Activated CD8-positive, alpha-beta memory T cell treated with anti-CD3 and anti-CD28 coated beads, Interleukin-2, amount 50 U/mL, for 24 hours (primary cell): ENCODE results near the gene ZCWPW2.

Source experiments
- DNase-seq: peaks from one replicate; pipeline ENCODE4 v3.0.0-alpha.2; 2020; ENCODE audit errors: extremely low read depth

ZCWPW2 gene

GRCh38 chr3:28376424-28376823 lies 27.9 kb downstream of the ZCWPW2 start:
- no peak for DNase-seq

- no peak for DNase-seq
Measured at GRCh38 chr3:28386049-28386448, 37.5 kb downstream of the ZCWPW2 start.

- DNase-seq, result no peak
Measured at GRCh38 chr3:28388978-28389377, 40.5 kb downstream of the ZCWPW2 start.

- DNase-seq, result no peak
Measured at GRCh38 chr3:28399206-28399605, 50.7 kb downstream of the ZCWPW2 start.

DNA sequence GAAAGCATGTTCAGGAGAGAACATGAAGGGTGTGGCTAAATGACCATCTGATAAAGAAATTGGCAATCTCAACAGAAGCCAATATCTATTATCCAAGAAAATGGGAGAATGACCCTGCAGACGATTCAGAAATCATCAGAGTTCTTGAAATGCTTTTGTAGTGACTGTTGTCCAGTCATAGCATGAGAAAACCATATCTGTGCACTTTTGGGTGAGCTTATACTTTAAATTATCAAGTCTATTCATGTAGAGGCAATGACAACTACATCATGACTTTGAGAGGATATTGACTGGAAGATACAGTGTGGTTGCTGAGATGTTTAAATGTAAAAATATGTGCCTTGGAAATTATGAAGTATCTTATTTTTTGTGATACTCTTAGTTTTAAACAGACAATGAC lies 57.7 kb downstream of the ZCWPW2 start:
- DNase-seq, result no peak

- DNase-seq, result no peak
Measured at GRCh38 chr3:28449398-28449797, 100.9 kb downstream of the ZCWPW2 start.

DNA sequence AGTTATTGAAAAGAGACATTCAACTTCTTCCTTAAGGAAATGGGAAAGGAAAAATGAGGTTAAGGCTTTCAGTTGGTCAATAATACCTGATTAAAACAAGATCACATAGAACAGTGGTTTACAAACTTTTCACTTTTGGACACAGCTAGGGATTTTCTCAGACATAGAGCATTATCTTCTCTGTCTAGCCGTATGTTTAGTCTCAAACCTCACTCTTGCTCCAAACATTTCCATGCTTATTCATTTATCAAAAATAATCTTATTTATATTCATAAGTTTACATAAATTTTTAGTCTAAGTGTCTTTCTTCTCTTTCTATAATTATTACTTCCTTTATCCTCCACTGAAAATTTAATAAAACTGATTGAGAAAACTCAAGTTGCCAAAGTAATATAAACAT lies 114.3 kb downstream of the ZCWPW2 start:
- DNase-seq, result no peak

GRCh38 chr3:28467414-28467813 lies 118.9 kb downstream of the ZCWPW2 start:
- no peak for DNase-seq

- DNase-seq, result no peak
Measured at GRCh38 chr3:28476194-28476593, 127.7 kb downstream of the ZCWPW2 start.

DNA sequence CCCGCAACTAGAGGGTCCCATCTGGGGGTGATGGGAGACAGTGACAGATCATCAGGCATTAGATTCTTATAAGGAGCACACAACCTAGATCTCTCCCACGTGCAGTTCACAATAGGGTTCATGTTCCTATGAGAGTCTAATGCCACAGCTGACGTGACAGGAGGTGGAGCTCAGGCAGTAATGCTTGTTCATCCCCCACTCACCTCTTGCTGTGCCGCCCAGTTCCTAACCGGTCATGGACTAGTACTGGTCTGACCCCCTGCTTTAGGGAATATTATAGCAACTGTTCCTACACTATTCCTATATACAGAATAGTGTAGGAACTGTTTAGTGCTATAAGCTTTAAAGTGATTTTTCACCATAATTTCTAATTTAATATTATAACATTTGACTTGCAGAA lies 128.2 kb downstream of the ZCWPW2 start:
- DNase-seq, result no peak

GRCh38 chr3:28485164-28485563 lies 136.6 kb downstream of the ZCWPW2 start:
- DNase-seq, result no peak

- DNase-seq, result no peak
Measured at GRCh38 chr3:28495301-28495700, 146.8 kb downstream of the ZCWPW2 start.

DNA sequence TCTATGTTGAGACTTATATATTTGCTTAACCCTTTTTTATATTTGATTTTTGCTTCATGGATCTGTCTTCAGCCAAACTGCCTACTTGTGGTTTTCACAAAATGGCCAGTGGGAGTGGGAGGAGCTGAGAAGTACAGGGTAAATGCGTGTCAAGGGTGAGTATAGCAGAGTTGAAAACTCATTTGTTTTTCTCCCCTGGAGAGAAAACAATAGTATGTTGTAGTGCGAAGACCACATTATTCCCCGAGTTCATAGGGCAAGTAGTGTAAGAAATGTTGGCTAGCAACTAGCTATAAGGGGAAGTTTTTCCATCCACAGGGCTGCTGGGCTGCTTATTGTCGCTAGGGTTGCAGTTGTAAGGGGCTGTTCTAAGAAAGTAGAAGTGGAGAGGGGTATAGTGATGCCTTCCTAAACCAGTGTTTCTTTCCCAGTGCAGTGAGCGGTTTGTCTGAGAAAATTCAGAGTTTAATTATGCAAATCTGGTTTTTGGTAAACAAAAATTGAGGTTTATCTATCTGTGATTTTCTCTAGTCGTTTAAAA lies 153.9 kb downstream of the ZCWPW2 start:
- DNase-seq, result no peak

DNA sequence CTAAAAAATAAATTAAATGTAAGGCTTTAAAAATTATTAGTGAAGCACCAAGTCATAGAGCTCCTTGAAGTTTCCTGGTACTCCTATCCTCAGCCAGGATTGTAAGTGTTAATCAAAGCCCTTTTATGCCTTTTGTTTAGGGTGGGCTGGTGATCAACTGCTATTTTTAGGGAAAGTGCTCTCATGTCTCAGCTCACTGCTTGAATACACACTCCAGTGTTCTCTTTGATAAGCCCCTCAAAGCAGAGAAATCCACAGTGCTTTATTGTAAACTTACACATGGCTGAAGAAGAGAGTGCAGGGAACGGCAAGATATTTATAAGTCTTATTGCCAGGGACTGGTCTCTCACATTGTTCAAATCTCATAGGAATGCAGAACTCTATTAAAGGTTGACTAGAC lies 156.5 kb downstream of the ZCWPW2 start:
- no peak for DNase-seq

DNA sequence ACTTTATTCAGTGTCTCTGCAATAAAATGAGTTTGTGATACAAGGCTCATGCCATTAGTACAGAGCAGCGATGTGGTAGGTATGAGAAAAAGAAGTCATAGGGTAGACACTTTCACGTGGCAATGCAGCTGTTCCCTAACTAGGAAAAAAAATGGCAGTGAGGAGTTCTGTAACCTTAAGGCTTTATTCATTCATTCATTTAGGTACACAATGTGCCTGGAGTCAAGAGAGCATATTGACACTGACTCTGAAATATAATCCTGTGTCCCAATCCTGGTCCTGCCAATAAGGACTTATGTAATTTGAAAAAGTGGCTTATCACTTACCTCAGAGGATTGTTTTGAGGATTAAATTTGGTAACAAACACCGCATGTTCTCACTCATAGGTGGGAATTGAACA lies 173.1 kb downstream of the ZCWPW2 start:
- no peak for DNase-seq

- DNase-seq, result no peak
Measured at GRCh38 chr3:28542351-28542750, 193.8 kb downstream of the ZCWPW2 start.

DNA sequence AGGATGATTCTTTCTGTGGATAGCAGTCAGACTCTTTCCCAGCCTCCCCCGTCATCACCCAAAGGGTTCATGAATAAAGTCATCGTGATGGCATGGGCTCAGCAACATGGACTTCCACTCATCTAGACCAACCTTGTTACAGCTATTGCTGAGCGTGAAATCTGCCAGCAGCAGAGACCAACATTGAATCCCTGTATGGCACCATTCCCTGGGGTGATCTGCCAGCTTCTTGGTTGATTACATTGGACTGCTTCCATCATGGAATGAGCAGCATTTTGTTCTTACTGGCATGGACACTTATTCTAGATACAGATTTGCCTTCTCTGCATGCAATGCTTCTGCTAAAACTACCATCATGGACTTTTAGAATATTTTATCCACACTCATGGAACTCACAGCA lies 195.7 kb downstream of the ZCWPW2 start:
- DNase-seq, result no peak

GRCh38 chr3:28544831-28545230 lies 196.3 kb downstream of the ZCWPW2 start:
- no peak for DNase-seq

GRCh38 chr3:28547677-28548076 lies 199.2 kb downstream of the ZCWPW2 start:
- DNase-seq, result no peak

GRCh38 chr3:28553175-28553574 lies 204.7 kb downstream of the ZCWPW2 start:
- no peak for DNase-seq

DNA sequence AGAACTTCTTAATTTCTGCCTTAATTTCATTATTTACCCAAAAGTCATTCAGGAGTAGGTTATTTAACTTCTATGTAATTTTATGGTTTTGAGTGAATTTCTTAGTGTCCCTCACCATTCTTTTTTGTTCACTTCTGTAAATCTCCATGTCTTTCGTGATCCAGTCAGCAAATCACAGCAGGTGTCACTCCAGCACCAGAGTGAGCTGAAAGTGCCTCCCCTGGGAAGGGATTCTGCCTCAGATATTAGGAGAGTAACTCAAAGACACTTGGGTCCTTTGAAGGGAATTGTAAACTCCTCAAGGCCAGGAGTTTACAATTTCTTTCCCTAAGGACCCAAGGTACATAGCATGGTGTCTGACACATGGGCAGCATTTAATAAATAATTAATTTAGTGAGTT lies 207.7 kb downstream of the ZCWPW2 start:
- DNase-seq, result no peak

DNA sequence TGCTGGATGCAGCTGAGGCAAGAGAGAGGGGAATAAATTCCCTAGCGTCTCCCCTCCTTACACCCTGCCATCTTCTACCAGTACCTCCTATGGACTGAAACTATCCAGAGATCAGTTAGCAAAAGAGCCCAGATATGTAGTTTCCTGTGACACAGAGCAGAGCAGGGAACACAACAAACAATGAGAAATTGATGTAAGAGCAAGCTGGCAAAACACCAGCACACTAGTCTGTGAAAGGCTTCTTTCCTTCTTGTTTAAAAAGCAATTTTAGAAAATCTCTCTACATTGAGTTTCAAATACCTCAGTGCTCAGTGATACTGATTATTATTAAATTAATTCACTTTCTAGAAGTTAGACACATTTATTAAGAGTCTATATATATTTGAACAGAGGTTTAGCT lies 215.7 kb downstream of the ZCWPW2 start:
- no peak for DNase-seq

DNA sequence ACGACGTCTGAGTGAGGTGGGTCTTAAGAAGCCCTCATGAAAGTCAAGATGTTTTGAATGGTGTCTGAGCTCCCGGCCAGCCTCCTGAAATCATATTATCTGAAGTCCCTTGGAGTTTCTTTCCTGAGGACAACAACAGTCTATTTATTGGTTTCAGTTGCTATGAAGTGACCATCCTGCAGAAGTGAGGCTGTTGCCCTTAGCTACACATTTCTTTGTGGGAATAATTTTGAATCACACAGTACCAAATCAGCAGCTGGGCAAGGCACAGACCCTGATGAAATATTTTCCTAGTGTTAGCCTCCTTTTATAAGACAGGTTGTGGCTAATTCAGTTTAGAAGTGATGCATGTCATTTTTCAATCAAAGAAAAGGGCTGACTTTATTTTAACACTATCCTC lies 220.8 kb downstream of the ZCWPW2 start:
- no peak for DNase-seq

- DNase-seq, result no peak
Measured at GRCh38 chr3:28574036-28574435, 225.5 kb downstream of the ZCWPW2 start.
